Measurements from ENCODE around the gene LEP.

GRCh38 chr7:128215281-128215680, 25.8 kb upstream of the LEP start:
- no peak for TF ChIP-seq CTCF (IDR thresholded peaks at IDR 0.05; ENCODE audit: low read depth, low read length, missing input control)
- TF ChIP-seq, protein P1, sequence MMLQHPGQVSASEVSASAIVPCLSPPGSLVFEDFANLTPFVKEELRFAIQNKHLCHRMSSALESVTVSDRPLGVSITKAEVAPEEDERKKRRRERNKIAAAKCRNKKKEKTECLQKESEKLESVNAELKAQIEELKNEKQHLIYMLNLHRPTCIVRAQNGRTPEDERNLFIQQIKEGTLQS (IDR thresholded peaks at IDR 0.05), result no peak
- no peak for TF ChIP-seq GABPA (IDR thresholded peaks at IDR 0.05 in 1 of 2, conservative IDR thresholded peaks at IDR 0.05 in 1 of 2)

Measured in liver (tissue), 3 donors.